Suppressor macrophage treated with lipopolysaccharide for 4 hours (primary cell): ENCODE measurements around the gene MED27.
"Not testable (repeated sequence)": the region's sequence is repeated elsewhere in the genome, so short reads cannot be mapped to it uniquely, and the experiment has no call there.

ENCODE experiments used
- DNase-seq: peaks from one replicate; pipeline ENCODE4 v3.0.0-alpha.2; 2020

Gene MED27

DNA sequence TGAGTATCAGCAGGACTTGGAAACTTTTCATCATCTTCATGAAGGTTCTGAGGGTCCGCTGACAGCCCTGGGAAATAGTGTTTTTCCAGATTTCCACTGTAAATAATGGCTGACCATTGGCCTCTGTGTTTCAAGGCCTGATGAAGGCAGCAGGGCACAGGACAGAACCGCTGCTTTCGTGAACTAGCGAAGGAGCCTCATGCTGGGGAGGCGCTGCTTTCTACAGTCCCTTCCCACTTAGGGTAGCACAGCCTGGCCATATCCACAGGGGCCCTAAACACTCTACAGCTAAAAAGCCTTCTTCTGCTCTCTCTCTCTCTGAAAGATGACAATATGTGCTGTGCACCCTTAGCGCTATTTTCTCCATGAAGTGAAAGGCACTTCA, 118.2 kb downstream of the MED27 start:
- no peak for DNase-seq

DNA sequence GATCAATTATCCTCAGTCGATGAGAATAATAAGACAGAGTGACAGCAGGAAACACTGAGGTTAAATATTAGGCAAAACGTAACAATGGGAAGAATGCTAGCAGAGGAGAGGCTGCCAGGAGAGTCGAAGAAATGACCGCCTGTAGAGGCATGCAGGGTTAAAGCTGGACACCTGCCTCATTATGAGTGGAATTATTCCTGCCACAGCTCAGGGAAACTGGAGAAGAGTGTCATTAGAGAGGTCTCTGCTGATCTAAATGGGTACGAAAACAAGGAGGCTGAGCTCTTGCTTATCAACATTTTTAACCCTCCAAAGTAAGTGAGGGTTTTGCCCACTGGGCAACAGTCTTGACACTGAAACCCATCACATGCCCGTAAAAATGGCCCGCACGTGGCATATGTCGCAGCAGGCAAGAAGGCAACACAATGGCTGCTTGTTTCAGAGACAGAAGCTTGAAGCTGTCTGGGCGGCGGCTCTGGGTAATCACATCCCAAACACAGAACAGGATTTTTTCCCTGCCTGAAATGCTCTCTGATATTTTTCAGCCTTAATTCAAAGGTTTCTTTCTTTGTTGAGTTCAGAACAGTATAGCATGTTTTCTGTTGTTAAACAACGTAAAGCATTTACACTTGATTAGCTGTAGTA, 118.7 kb downstream of the MED27 start:
- DNase-seq = no peak

DNA sequence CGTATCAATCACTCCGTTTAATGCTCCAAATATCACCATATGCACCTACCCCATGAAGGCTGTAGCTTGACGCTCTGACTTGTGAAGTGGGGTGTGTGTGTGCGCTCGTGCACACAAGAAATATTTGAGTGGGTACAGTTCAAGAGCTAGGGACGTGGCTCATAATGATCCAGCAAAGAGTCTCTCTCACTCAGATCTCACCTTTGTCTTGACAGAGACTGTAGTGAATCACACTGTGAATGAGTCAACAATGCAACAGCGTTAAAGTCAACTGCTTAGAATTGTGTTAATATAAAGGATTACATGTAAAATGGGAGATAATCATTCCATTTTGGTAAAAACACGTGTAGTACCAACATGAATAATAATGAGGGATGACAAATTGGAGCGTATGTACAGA, 119.4 kb downstream of the MED27 start:
- no peak for DNase-seq

DNA sequence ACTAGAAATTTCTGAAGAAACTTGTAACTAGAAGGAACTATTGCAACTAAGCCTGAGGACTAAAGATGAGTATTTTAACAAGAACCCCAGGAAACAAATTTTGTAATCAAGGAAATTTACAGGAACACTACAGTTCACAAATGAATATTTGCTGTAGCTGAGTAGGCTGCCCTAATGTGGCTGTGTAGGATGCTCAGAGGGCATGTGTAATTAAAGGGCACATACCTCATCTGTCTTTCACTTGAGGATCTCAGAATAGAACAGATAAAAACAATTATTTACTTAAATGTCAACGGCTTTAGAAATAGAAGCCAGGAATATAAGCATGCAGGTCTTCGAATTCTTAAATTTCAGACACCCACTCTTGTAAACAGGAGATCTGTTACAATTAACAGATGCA, 119.8 kb downstream of the MED27 start:
- DNase-seq = peak; percentile 6

DNA sequence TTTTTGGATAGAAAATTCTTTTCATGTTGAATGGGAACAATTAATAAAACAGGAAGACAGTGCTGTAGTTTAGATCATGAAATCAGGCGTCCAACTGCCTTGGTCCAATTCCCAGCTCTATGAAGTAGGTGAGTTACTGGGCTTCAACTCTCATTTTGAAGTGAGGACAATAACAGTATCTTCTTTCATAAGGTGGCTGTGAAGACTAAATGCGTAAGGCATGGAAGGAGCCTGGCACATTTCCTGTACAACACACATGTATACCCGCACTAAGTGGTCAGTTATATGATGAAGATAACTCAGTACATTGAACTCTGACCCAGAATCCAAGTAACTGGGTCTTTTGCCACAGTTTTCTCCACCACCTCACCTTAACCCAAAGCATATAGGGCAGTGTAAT, 120.6 kb downstream of the MED27 start:
- DNase-seq = no peak

DNA sequence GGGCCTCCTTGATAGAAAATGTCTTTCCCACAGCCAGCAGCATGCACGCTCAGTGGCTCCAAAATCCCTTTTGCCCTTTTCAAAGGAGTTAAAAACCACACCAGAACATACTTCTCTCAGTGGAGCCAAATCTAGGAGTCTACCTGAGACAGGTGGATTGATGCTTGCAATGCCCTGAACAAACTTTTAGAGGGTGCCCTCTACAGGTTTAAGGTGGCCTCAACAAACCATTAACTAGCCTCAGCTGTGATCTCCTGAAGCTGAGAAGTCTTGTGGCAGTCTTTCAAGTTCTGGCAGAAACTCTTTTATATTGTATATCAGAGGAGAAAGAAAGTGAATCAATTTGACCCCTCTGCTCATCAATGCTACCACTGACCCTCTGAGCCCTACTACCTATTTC, 125.4 kb downstream of the MED27 start:
- no peak for DNase-seq

DNA sequence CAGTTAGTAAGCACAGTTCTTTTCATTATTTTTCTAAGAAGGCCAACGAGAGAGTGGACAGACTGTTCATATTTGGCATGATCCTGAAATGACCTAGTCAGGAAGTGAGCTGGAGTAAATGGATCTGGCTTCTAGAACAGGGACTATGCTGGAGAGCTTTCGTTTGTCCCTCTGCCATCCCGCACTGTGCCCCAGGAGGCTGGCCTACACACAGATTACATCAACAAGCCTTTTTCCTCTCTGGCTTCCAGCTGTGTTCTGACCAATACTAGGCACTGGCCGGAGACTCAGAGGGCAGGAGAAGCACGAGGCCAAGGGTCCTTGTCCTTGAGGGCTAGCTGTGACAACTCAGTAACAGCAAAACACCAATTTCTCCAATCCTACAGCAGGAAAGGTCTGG, 127.8 kb downstream of the MED27 start:
- no peak for DNase-seq

DNA sequence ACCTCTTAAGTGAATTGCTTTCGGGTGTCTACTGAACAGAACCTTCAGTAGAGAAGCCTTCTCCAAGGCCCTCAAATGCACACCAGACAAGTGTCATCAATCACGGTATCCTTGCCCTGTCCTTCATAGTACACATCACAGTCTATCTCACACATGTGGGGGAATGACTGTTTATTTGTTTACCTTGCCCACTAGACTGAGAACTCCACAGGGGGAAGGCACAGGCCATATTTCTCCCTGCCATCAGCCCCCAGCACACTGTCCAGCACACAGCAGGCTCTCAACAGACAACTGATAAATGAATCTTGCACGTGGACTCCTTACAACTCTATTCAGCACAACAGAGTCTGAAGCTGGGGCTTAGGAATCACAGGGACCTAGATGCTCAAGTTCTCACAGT, 128.5 kb downstream of the MED27 start:
- no peak for DNase-seq

DNA sequence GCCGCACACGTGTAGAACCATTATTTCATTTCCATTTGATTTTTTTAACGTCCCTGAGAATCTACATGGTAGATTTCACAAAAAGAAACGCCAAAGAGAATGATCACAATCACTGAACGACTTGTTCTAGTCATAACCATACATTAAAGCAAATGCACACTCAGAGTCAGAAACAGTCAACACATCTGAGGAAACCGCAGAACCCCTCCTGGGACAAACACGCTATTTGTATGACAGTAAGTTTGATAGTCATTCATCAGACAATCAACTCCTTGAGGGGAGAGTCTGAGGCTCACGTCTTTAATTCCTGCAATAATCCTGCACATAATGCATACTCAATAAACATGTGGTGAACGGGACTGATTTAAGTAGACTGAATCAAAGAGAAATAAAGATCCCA, 129.2 kb downstream of the MED27 start:
- no peak for DNase-seq

DNA sequence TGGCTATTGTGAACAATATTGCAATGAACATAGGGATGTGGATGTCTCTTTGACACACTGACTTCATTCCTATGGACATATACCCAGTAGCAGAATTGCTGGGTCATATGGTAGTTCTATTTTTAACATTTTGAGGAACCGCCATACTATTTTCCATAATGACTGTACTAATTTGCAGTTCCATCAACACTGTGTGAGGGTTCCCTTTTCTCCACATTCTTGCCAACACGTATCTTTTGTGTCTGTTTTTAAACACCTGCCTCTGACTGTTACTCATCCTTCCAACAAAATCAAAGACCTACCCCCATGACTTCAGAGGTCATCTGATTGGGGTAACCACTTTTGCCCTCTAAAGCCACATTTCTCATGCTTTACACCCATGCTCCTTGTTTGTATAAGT, 133.5 kb downstream of the MED27 start:
- peak; percentile 69 for DNase-seq

DNA sequence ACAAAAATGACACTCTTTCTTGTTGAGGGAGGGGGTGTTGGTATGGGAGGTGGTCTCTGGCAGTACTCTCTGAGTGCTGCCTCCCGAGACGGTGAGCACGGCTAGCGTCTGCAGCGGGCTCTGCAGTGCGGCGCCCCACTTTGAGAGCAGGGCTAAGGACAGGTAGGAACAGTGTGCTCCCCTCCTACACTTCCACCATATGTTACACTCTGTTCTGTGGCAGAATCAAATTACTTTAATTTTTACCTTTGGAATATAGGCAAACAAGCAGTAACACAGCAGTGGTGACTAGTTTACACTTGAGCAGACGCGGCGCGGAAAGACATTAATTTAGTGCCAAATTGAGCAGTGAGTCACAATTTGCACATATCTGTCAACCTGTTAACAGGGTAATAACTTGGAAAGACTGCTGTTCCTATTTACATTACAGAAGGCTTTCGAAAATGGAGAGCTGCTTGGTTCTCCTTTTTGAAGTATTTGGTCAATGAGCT, 136.3 kb downstream of the MED27 start:
- peak; percentile 14 for DNase-seq

DNA sequence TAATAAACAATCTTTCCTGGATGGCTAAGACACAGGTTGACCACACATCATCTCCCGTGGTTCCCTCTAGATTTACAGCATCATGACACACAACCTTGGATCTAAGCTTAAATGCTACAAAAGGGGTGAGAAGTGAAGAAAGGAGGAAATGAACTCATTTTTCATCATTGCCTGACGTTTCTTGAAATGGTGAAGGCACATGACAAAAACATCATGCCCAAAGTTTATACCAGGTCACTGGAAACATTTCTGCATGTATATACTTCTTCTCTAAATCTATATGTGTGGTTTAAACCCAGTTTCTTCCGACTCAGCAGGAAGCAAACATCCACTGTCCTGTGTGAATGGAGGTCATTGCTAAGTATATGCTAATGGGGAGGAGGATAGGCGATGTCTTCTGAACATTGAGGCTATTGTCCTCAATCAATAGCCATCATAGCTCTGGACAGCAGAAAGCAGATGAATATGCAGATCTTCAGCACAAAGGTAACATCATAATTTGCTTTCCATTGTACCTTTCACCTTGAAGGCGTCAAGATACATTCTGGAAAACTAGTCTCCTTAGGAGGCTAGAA, 137.4 kb downstream of the MED27 start:
- DNase-seq = peak; percentile 81

DNA sequence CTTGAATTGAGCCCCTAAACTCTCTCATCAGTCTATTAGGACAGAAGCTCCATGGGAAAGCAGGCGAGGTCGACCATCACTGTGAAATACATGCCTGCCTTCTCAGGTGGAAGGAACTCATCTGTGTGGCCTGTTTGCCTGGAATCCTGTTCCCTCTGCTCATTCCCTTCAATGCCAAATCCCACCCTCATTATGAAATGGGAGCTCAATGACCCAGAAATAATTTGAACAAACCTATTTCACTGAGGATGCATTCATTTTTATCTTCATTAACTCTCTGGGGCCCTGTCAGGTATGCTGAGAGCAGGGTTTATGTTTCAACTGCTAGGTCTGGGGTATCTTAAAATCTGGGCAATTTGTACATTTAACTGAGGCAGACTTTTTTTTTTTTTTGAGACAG, 142.2 kb downstream of the MED27 start:
- no peak for DNase-seq

DNA sequence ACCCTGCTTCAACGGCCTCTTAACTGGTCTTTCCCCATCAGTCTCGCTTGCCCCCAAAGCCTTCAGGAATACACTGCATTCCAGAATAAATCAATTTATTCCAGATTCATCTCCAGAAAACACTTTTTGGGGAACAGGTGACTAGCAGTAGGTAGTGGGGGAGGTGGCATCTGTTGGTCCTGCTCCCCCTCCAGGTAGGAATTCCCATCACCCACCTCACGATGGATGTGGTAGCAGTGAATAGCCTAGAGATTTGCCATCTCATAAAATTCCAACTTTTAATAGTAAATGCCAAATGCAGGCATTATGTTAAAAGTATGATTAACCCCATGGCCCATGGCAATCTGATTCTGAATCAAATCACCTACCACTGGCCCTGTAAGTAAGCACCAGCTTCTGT, 142.7 kb downstream of the MED27 start:
- DNase-seq = no peak

DNA sequence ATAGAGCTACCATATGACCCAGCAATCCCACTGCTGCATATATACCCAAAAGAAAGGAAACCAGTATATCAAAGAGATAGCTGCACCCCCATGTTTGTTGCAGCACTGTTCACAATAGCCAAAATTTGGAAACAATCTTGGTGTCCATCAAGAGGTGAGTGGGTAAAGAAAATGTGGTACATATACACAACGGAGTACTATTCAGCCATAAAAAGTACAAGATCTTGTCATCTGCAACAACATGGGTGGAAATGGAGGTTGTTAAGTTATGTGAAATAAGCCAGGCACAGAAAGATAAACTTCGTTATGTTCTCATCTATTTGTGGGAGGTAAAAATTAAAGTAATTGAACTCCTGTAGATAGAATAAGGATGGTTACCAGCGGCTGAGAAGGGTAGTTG, 145.0 kb downstream of the MED27 start:
- DNase-seq = no peak

DNA sequence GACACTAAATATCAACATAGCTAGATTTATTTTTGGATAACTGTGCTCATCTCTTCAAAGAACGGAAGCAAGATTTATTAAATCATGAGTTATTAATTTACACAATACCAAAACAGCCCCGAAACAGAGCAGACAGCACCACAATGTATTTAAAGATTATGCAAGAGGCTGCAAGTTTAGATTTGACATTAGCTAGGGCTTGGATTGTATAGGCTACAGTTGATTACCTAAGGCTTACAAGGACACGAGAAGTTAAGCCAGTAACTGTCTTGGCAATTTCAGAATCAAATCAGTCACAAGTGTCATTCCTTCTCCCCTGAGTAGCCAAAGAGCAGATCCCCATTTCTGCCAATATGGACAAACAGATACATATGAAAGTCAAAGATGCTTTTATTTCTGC, 152.6 kb downstream of the MED27 start:
- DNase-seq = no peak

DNA sequence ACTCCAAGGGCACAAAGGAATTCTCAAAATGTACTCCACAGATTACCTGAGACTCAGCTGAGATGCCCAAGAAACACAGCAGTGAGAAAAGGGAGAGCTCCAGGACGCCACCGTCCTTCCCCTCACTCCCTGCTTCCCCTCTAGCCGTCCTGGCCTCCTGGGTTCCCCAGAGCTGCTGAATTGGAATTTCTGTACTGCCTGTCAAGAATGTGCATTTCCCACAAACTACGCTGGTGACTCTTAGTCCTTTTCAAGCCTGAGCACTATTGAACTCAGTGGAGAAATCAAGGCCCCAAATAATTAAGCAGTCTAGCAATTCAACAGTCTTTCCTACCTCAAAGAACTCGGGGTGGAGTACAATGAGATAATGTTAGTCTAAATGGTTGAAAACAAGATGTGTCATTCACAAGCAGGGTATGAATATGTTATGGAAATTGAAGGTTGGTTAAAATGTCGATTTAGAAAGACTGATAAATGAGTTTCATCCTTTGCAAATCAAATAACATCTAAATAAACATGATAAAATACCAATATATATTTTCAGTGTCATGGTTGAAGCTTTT, 153.2 kb downstream of the MED27 start:
- no peak for DNase-seq

DNA sequence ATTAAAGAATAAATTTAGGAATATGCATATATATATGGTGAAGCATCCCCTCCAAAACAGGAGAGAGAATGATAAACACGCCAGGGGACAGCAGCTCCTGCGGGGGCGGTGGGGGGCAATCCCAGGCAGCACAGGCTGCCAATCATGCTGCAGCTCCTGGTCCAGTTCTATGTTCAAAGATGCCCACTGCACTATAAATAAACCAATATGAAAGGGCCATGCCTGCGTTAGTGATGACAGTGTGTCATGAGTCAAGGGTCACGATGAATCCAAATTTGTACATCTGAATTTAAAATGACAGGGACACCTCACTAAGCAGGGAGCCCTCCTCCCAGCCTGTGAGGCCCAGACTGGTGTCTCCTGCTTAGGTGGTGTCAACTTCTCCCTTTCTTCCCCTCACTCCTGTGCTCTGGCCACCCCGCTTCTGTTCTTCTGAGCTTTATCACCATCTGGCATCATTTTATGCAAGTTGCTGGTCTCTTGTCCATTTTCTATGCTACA, 153.9 kb downstream of the MED27 start:
- no peak for DNase-seq

DNA sequence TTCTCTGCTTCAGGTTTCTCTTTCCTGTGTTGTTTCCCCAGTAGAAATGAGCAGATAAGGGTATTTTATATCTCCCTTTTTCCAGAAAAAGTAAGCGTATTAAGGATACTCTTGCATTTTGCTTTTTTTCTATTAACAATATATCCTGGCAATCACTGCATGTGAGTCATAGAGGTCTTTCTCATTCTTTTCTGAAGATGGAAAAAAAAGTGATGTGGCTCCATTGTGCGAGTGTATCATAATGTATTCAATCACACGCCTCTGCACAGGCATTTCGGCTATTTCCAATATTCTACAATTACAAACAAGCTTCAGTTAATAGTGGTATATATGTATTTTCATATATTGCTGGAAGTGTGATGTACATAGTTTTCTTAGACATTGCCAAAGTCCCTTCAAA, 155.9 kb downstream of the MED27 start:
- DNase-seq = no peak

DNA sequence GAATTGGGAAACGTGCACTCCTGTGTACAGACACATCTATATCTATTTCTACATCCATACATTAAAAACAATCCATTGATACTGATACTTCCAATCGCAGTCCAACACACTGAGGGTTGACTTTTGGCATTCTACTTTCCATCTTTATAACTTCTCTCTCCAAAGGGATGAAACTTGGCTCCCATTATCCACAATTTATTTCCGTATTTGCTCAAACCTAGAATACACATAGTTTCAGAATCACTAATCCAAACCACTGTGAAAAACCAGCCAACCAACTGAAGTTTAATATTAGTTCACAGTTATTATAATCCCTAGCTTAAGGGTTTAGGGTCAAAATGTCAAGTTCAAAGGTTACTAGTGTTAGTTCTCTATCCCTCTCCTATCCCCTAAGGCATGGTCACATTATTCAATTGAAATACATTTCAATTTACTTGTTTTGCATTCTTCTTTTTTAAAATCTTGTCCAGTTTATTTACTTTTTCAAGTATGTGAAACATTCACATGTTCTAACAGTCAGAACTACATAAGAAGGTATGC, 156.5 kb downstream of the MED27 start:
- DNase-seq = no peak

DNA sequence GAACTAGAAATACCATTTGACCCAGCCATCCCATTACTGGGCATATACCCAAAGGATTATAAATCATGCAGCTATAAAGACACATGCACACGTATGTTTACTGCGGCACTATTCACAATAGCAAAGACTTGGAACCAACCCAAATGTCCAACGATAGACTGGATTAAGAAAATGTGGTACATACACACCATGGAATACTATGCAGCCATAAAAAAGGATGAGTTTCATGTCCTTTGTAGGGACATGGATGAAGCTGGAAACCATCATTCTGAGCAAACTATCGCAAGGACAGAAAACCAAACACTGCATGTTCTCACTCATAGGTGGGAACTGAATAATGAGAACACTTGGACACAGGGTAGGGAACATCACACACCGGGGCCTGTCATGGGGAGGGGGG, 158.0 kb downstream of the MED27 start:
- not testable (repeated sequence) for DNase-seq

DNA sequence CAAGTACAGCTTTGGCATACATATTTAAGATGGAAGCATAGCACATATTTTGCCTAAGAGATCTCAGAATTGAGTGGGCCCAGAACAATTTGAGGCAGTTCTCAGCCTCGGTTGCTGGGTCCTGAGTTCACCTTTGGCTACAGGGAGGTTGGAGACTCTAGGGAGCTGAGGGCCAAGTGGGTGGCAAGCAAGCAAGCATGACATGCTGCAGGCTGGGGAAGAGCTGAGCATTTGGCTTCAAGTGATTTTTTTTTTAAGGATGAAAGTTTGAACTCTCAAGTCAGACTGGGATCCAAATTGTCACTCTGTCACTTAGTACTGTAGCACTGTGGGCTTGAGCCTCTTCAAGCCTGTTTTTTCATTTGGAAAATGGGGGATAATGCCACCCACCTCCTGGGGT, 160.5 kb downstream of the MED27 start:
- DNase-seq = no peak

DNA sequence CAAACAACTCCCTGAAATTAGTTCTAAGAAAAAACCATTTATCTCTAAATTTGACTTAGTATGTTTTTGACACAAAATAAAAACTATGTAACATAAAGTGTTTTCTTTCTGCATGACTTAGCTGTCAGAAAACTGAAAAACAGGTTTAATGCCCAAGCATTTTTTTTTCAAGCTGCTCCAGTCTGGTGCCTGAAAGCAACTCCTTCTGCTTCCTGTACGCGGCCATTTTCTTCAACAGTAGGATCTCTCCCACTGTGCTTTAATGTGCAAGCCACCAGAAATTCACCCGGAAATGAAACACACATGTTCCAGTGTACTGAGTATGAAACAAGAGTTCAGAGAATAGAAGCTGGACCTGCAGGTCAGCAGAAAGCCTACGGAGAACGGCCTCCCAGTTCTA, 161.2 kb downstream of the MED27 start:
- no peak for DNase-seq

DNA sequence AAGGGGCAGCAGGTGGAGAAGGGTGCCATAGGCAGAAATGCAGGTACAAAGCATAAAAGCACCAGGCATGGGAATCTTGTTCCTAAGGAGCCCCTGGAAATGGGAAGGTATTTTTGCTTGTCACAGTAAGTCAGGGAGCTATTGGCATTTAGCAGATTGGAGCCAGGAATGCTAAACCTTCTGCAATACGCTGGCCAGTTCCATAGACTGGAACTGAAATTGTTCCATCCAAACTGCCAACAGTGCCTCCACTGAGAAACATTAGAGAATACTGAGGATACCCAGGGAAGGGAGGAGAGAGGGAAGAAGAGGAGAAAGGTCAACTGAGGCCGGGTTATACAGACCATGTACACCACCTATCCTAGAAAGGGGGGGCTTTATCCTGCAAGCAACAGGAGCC, 162.7 kb downstream of the MED27 start:
- no peak for DNase-seq
